Stomach (tissue), 4 donors: ENCODE data around the gene ZNF708.

Experiments
- EP300 ChIP-seq: sonication (generic); formaldehyde crosslinking; IDR thresholded peaks from one replicate; pipeline ENCODE4 v1.6.1; 2017; ENCODE audit warnings: antibody characterized with exemption
- POLR2A ChIP-seq, 4 donors: fragments of 450-650 bp; IDR thresholded peaks; one replicate each; pipeline ENCODE4 v1.6.1; 2016; ENCODE audit warnings: antibody characterized with exemption in 4 of 4, control low read depth in 2 of 4, mild to moderate bottlenecking in 1 of 4, moderate library complexity in 1 of 4
- TF ChIP-seq, protein P1 (sequence below), 7 experiments: fragments of 450-650 bp in 4 of 7; fragments of 200-600 bp in 3 of 7; sonication (generic) in 3 of 7; IDR thresholded peaks; one replicate each; pipeline ENCODE4 v1.5.1; 2016 to 2019; ENCODE audit warnings: antibody characterized with exemption in 7 of 7, control low read depth in 2 of 7, mild to moderate bottlenecking in 1 of 7

DNA sequence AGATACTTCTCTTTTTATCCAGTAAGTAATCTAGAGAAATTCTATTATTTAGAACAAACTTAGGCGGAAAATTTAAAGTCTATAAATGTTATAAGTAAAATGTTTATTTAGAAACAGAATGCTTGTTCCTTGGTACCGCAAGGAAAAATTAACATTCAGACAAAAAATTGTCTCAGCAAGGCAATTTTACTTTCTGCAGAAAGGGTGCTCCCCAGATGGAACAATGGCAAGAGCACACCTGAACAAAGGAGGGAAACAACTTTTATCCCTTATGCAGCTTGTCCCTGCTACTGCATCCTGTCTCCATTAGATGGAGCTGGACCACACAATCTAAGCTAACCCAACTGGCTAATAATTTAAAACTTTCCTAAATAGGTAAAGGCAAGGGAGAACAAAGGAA lies 6.5 kb upstream of the ZNF708 start:
- TF ChIP-seq, protein P1, sequence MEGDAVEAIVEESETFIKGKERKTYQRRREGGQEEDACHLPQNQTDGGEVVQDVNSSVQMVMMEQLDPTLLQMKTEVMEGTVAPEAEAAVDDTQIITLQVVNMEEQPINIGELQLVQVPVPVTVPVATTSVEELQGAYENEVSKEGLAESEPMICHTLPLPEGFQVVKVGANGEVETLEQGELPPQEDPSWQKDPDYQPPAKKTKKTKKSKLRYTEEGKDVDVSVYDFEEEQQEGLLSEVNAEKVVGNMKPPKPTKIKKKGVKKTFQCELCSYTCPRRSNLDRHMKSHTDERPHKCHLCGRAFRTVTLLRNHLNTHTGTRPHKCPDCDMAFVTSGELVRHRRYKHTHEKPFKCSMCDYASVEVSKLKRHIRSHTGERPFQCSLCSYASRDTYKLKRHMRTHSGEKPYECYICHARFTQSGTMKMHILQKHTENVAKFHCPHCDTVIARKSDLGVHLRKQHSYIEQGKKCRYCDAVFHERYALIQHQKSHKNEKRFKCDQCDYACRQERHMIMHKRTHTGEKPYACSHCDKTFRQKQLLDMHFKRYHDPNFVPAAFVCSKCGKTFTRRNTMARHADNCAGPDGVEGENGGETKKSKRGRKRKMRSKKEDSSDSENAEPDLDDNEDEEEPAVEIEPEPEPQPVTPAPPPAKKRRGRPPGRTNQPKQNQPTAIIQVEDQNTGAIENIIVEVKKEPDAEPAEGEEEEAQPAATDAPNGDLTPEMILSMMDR (IDR thresholded peaks at IDR 0.05): no peak
- TF ChIP-seq EP300: no peak
- TF ChIP-seq POLR2A (IDR thresholded peaks at IDR 0.05): no peak
